ENCODE measurements around the gene L3MBTL4. TPM values are rescaled to one million over a fixed set of nuclear protein-coding genes. Genes with fewer than 3 reads are reported as not detected.

Gene L3MBTL4
- total RNA-seq, 1 experiment from 2014 or later, result not detected

DNA sequence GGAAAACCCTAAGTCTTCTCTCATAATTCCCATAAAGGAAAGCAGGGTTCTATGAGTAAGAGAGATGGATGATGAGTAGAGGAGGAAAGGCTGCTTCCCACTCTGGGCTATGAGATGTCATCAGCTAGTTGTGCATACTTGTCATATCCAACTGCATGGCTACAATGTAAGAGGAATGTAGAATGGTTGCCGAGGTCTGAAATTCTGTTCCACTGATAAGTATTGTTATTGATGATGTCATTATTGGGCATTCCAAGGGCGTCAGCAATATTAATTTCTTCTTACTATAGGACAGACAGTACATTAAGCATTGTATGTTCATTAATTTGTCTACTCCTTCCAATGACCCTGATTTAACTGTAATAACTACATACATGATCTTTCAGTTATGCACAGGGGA is 88.1 kb downstream of the L3MBTL4 start:
- no peak for TF ChIP-seq CEBPB (IDR thresholded peaks at IDR 0.05; ENCODE audit: low read depth)
- TF ChIP-seq, protein P1, sequence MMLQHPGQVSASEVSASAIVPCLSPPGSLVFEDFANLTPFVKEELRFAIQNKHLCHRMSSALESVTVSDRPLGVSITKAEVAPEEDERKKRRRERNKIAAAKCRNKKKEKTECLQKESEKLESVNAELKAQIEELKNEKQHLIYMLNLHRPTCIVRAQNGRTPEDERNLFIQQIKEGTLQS (IDR thresholded peaks at IDR 0.05), result no peak
- TF ChIP-seq, protein P2, sequence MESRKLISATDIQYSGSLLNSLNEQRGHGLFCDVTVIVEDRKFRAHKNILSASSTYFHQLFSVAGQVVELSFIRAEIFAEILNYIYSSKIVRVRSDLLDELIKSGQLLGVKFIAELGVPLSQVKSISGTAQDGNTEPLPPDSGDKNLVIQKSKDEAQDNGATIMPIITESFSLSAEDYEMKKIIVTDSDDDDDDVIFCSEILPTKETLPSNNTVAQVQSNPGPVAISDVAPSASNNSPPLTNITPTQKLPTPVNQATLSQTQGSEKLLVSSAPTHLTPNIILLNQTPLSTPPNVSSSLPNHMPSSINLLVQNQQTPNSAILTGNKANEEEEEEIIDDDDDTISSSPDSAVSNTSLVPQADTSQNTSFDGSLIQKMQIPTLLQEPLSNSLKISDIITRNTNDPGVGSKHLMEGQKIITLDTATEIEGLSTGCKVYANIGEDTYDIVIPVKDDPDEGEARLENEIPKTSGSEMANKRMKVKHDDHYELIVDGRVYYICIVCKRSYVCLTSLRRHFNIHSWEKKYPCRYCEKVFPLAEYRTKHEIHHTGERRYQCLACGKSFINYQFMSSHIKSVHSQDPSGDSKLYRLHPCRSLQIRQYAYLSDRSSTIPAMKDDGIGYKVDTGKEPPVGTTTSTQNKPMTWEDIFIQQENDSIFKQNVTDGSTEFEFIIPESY (IDR thresholded peaks at IDR 0.05; ENCODE audit: extremely low read depth, insufficient replicate concordance, low read length), result no peak
- no peak for TF ChIP-seq ZNF274 (IDR thresholded peaks at IDR 0.05; ENCODE audit: low read depth, low read length)
- TF ChIP-seq EGR1 (IDR thresholded peaks at IDR 0.05; ENCODE audit: low read depth), result no peak
- TF ChIP-seq SP1 (IDR thresholded peaks at IDR 0.05; ENCODE audit: low read depth), result no peak
- TF ChIP-seq CTCF (IDR thresholded peaks at IDR 0.05 in 2 of 3, conservative IDR thresholded peaks at IDR 0.05 in 1 of 3; ENCODE audit: borderline replicate concordance in 1 of 3, insufficient read depth in 1 of 3, low read depth in 2 of 3, low read length in 2 of 3), result no peak
- no peak for TF ChIP-seq POLR2AphosphoS5 (IDR thresholded peaks at IDR 0.05; ENCODE audit: low read depth, low read length)
- POLR2A ChIA-PET, result no interaction called here
- peaks cover 14 to 16% of the 10 kb centered on the region in 2 experiments; a peak in 2 of 4 replicates for H3K9me3 ChIP-seq (ENCODE audit: control insufficient read depth in 1 of 2, insufficient read depth in 1 of 2, low read depth in 1 of 2, low read length in 2 of 2)
- no TSS peak for BruUV-seq (replicated peaks)
- H3K9me2 ChIP-seq (ENCODE audit: insufficient read depth), result no peaks in the 10 kb centered on the region
- H2AFZ ChIP-seq (ENCODE audit: low read depth, low read length, poor library complexity, severe bottlenecking), result no peak overlapping the region
- H3K9ac ChIP-seq (ENCODE audit: low read length), result no peak overlapping the region
- no peaks in the 10 kb centered on the region for H3K27me3 ChIP-seq (ENCODE audit: insufficient read depth, low read length)
- no peaks in the 10 kb centered on the region for H4K20me1 ChIP-seq (ENCODE audit: insufficient read depth)
- no peak for DNase-seq (ENCODE audit: low read depth, low spot score)
- no peak for ATAC-seq
- RAD21 ChIA-PET (ENCODE audit: low non-redundant PET in 1 of 2, low total read pairs in 2 of 2, uncharacterized antibody in 2 of 2, unreplicated experiment in 2 of 2), result no interaction called here
- intact Hi-C loops (cut with micrococcal nuclease), result no loop called here
- H3K4me1 ChIP-seq (ENCODE audit: control insufficient read depth in 1 of 2, insufficient read depth in 2 of 2, low read length in 2 of 2), result no peaks in the 10 kb centered on the region
- no peak overlapping the region for H3K4me3 ChIP-seq (replicated peaks in 1 of 2; ENCODE audit: low read depth in 1 of 2, low read length in 2 of 2)
- no peak overlapping the region for H3K4me2 ChIP-seq (ENCODE audit: low read length)
- H3K36me3 ChIP-seq (ENCODE audit: control insufficient read depth in 1 of 2, insufficient read depth in 2 of 2, low read length in 2 of 2), result no peaks in the 10 kb centered on the region
- CTCF ChIA-PET, result no interaction called here
- no peaks in the 10 kb centered on the region for H3K79me2 ChIP-seq (ENCODE audit: insufficient read depth, low read length)
- H3K27ac ChIP-seq (ENCODE audit: low read depth, low read length), result no peak overlapping the region
